Measurements from ENCODE around the gene NMRAL1. TPM values are rescaled to one million over a fixed set of nuclear protein-coding genes. Genes with fewer than 3 reads are reported as not detected.

NMRAL1 gene
- total and polyA plus RNA-seq, 10 of the 15 experiments (the other 5 are each of a cell fraction or from before 2014, with no cell fraction given) = 4.8 to 102 (median 62.5) TPM

- no peak for TF ChIP-seq IRF4 (IDR thresholded peaks at IDR 0.05; ENCODE audit: low read depth, low read length)
- TF ChIP-seq, protein P1, sequence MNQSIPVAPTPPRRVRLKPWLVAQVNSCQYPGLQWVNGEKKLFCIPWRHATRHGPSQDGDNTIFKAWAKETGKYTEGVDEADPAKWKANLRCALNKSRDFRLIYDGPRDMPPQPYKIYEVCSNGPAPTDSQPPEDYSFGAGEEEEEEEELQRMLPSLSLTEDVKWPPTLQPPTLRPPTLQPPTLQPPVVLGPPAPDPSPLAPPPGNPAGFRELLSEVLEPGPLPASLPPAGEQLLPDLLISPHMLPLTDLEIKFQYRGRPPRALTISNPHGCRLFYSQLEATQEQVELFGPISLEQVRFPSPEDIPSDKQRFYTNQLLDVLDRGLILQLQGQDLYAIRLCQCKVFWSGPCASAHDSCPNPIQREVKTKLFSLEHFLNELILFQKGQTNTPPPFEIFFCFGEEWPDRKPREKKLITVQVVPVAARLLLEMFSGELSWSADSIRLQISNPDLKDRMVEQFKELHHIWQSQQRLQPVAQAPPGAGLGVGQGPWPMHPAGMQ (IDR thresholded peaks at IDR 0.05; ENCODE audit: borderline replicate concordance) = no peak
- no peak for TF ChIP-seq KAT2A (conservative IDR thresholded peaks at IDR 0.05; ENCODE audit: control insufficient read depth, low read depth, low read length)
- no peak for TF ChIP-seq RBBP5 (conservative IDR thresholded peaks at IDR 0.05)
- no peak for TF ChIP-seq ESRRA (IDR thresholded peaks at IDR 0.05; ENCODE audit: low read length)
- no peak for TF ChIP-seq CBX3 (IDR thresholded peaks at IDR 0.05; ENCODE audit: borderline replicate concordance, low read depth)
- TF ChIP-seq, protein P2, sequence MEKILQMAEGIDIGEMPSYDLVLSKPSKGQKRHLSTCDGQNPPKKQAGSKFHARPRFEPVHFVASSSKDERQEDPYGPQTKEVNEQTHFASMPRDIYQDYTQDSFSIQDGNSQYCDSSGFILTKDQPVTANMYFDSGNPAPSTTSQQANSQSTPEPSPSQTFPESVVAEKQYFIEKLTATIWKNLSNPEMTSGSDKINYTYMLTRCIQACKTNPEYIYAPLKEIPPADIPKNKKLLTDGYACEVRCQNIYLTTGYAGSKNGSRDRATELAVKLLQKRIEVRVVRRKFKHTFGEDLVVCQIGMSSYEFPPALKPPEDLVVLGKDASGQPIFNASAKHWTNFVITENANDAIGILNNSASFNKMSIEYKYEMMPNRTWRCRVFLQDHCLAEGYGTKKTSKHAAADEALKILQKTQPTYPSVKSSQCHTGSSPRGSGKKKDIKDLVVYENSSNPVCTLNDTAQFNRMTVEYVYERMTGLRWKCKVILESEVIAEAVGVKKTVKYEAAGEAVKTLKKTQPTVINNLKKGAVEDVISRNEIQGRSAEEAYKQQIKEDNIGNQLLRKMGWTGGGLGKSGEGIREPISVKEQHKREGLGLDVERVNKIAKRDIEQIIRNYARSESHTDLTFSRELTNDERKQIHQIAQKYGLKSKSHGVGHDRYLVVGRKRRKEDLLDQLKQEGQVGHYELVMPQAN (conservative IDR thresholded peaks at IDR 0.05) = no peak
- TF ChIP-seq, protein P3, sequence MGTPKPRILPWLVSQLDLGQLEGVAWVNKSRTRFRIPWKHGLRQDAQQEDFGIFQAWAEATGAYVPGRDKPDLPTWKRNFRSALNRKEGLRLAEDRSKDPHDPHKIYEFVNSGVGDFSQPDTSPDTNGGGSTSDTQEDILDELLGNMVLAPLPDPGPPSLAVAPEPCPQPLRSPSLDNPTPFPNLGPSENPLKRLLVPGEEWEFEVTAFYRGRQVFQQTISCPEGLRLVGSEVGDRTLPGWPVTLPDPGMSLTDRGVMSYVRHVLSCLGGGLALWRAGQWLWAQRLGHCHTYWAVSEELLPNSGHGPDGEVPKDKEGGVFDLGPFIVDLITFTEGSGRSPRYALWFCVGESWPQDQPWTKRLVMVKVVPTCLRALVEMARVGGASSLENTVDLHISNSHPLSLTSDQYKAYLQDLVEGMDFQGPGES (IDR thresholded peaks at IDR 0.05) = no peak
- TF ChIP-seq EGR1 (IDR thresholded peaks at IDR 0.05; ENCODE audit: borderline replicate concordance in 1 of 2, low read depth in 2 of 2, low read length in 2 of 2) = no peak
- no peak for TF ChIP-seq EP300 (IDR thresholded peaks at IDR 0.05; ENCODE audit: borderline replicate concordance in 1 of 2, control insufficient read depth in 1 of 2, low read depth in 2 of 2, low read length in 2 of 2)
- no peak for TF ChIP-seq ELK1 (IDR thresholded peaks at IDR 0.05; ENCODE audit: low read depth, low read length)
- no peak for TF ChIP-seq STAT3 (IDR thresholded peaks at IDR 0.05; ENCODE audit: low read depth, low read length)
- TF ChIP-seq, protein P4, sequence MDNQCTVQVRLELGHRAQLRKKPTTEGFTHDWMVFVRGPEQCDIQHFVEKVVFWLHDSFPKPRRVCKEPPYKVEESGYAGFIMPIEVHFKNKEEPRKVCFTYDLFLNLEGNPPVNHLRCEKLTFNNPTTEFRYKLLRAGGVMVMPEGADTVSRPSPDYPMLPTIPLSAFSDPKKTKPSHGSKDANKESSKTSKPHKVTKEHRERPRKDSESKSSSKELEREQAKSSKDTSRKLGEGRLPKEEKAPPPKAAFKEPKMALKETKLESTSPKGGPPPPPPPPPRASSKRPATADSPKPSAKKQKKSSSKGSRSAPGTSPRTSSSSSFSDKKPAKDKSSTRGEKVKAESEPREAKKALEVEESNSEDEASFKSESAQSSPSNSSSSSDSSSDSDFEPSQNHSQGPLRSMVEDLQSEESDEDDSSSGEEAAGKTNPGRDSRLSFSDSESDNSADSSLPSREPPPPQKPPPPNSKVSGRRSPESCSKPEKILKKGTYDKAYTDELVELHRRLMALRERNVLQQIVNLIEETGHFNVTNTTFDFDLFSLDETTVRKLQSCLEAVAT (IDR thresholded peaks at IDR 0.05) = no peak
- TF ChIP-seq JUNB (IDR thresholded peaks at IDR 0.05) = no peak
- no peak for TF ChIP-seq WRNIP1 (IDR thresholded peaks at IDR 0.05; ENCODE audit: borderline replicate concordance, low read depth, low read length)
- no peak for TF ChIP-seq PAX8 (IDR thresholded peaks at IDR 0.05)
- no peak for TF ChIP-seq RB1 (IDR thresholded peaks at IDR 0.05; ENCODE audit: borderline replicate concordance)
- no peak for TF ChIP-seq HDAC2 (IDR thresholded peaks at IDR 0.05)
- TF ChIP-seq SMARCA5 (IDR thresholded peaks at IDR 0.05) = no peak
- TF ChIP-seq FOXK2 (IDR thresholded peaks at IDR 0.05) = no peak
- no peak for TF ChIP-seq HDAC6 (IDR thresholded peaks at IDR 0.05; ENCODE audit: unreplicated experiment)
- TF ChIP-seq MEF2B (IDR thresholded peaks at IDR 0.05; ENCODE audit: partially characterized antibody, poor library complexity, severe bottlenecking) = no peak
- TF ChIP-seq PML (IDR thresholded peaks at IDR 0.05; ENCODE audit: low read length) = no peak
- TF ChIP-seq NRF1 (conservative IDR thresholded peaks at IDR 0.05; ENCODE audit: low read depth, low read length) = no peak
These were observed 58.8 kb downstream of the NMRAL1 start (continued) for GRCh38 chr16:4415538-4416199.

All from GM12878 (cell line).